IPS-20b (cell line): Measurements from ENCODE around the gene HPSE2.

ENCODE experiments used
- H3K27ac ChIP-seq: one replicate; pipeline ENCODE4 v1.5.1; 2013; ENCODE audit warnings: low read length
- H3K27me3 ChIP-seq: 2 replicates; pipeline ENCODE4 v1.6.1; 2013; ENCODE audit warnings: mild to moderate bottlenecking, low read length, inconsistent platforms; ENCODE audit not compliant: insufficient read depth
- H3K36me3 ChIP-seq: 2 replicates; pipeline ENCODE4 v1.6.1; 2013; ENCODE audit warnings: low read depth, mild to moderate bottlenecking, inconsistent platforms, low read length, moderate library complexity; ENCODE audit not compliant: insufficient read depth
- H3K4me1 ChIP-seq: 2 replicates; pipeline ENCODE4 v1.6.1; 2013; ENCODE audit warnings: mild to moderate bottlenecking, control low read depth, inconsistent platforms, low read length, moderate library complexity; ENCODE audit not compliant: insufficient read depth
- H3K4me3 ChIP-seq: 2 replicates; pipeline ENCODE4 v1.5.1; 2013; ENCODE audit warnings: mild to moderate bottlenecking, low read length, inconsistent platforms
- H3K9ac ChIP-seq: 2 replicates; pipeline ENCODE4 v1.6.1; 2013; ENCODE audit warnings: low read depth, mild to moderate bottlenecking, inconsistent platforms, low read length, moderate library complexity
- H3K9me3 ChIP-seq: 2 replicates; pipeline ENCODE4 v1.6.1; 2013; ENCODE audit warnings: mild to moderate bottlenecking, low read depth, low read length, inconsistent platforms; ENCODE audit not compliant: insufficient read depth

HPSE2 gene

DNA sequence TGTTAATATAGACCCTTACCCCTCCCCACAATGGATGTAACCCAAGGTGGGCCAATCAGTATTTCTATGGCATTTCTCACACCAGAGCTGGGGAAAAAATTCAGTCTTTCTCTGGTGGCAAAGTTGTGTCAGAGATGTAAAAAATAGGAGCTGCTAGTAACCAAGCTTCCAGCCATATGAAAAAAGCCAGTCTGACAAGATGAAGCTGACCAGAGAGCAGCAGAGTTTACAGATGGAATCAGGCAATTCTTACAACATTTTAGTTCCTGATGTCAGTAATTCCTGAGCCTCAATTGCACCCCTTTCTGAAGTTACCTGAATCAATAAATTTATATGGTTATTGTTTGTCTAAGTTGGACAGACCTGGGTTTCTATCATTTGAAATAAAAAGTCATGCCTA, 286.3 kb downstream of the HPSE2 start:
- Histone ChIP-seq H3K9me3 (no peaks in the 10 kb centered on the region), H3K4me1 (no peaks in the 10 kb centered on the region), H3K27ac (no peak overlapping the region), H3K27me3 (no peaks in the 10 kb centered on the region), H3K9ac (no peak overlapping the region), H3K36me3 (no peaks in the 10 kb centered on the region), H3K4me3 (no peak overlapping the region)

GRCh38 chr10:98943681-98944080, 292.0 kb downstream of the HPSE2 start:
- no peaks in the 10 kb centered on the region for H3K9me3 ChIP-seq

GRCh38 chr10:98929709-98930108, 305.9 kb downstream of the HPSE2 start:
- no peaks in the 10 kb centered on the region for H3K27me3 ChIP-seq
- no peak overlapping the region for H3K27ac ChIP-seq
- H3K36me3 ChIP-seq: no peaks in the 10 kb centered on the region
- no peaks in the 10 kb centered on the region for H3K9me3 ChIP-seq
- no peaks in the 10 kb centered on the region for H3K4me1 ChIP-seq
- no peak overlapping the region for H3K9ac ChIP-seq
- no peak overlapping the region for H3K4me3 ChIP-seq

More at GRCh38 chr10:98943681-98944080, 292.0 kb downstream of the HPSE2 start:
- H3K4me3 ChIP-seq: no peak overlapping the region
- H3K4me1 ChIP-seq: no peaks in the 10 kb centered on the region
- no peaks in the 10 kb centered on the region for H3K36me3 ChIP-seq
- no peak overlapping the region for H3K9ac ChIP-seq
- no peak overlapping the region for H3K27ac ChIP-seq
- H3K27me3 ChIP-seq: no peaks in the 10 kb centered on the region

DNA sequence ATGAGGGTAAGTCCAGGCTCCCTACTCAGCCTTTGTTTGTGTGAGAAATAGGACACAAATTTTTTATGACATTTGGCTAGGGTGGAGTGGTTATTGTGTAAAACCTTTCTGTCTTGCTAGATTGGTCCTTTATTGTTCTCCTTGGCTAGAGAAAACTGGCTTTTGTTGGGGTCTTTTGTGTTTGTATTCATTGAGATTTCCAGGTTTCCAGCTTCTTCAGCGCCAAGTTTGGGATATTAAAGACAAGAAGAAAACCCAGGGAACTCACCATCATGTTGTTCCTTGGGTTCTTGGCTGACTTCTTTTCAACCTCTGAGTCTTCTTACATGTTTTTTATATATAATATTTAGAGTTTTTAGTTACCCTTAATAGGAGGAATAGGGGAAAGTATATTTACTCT, 310.0 kb downstream of the HPSE2 start:
- no peak overlapping the region for H3K4me3 ChIP-seq
- no peak overlapping the region for H3K9ac ChIP-seq
- H3K36me3 ChIP-seq: no peaks in the 10 kb centered on the region
- no peak overlapping the region for H3K27ac ChIP-seq
- H3K27me3 ChIP-seq: no peaks in the 10 kb centered on the region
- H3K9me3 ChIP-seq: no peaks in the 10 kb centered on the region
- no peaks in the 10 kb centered on the region for H3K4me1 ChIP-seq

DNA sequence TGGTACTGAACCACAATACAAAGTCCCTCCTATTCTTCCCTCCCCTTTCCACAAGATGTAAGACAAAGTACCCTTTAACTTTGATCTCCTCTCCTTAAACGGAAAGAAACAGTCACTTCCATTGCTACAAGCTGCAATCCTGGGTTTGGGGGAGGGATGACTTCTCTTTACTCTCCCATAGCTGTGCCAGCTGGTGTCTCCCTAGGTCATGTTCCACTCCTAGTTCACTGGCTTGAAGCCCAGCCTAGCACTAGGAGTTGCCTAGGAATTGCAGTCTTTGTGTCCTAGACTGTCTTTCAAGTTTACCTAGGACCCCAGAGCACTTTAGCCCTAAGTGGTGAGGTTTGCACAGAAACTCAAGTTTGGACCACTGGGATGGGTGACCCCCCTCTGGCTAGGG, 311.1 kb downstream of the HPSE2 start:
- Histone ChIP-seq H3K36me3 (no peaks in the 10 kb centered on the region), H3K4me1 (no peaks in the 10 kb centered on the region), H3K27ac (no peak overlapping the region), H3K27me3 (no peaks in the 10 kb centered on the region), H3K9ac (no peak overlapping the region), H3K9me3 (no peaks in the 10 kb centered on the region), H3K4me3 (no peak overlapping the region)

DNA sequence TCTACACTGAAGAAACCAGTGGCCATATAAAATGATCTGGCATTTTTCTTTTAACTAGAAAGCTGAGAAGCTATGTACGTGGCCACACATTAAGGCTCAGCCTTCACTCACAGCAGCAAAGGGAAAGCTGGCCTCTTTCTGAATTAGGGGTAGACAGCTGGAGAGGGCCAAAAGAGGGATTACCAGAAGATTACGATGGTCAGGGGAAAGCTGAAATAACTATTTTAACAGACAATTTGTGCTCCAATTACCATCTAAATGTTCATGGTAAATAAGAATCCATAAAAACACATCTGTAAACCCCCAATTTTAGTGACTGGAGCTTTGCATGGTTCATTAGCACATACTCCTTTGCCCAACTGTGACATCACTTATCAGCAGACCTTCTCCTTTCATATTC, 314.3 kb downstream of the HPSE2 start:
- H3K4me1 ChIP-seq: peaks cover 3% of the 10 kb centered on the region; the same call in 1 of the 2 replicates
- no peaks in the 10 kb centered on the region for H3K36me3 ChIP-seq
- H3K27ac ChIP-seq: no peak overlapping the region
- no peak overlapping the region for H3K4me3 ChIP-seq
- no peaks in the 10 kb centered on the region for H3K9me3 ChIP-seq
- no peaks in the 10 kb centered on the region for H3K27me3 ChIP-seq
- no peak overlapping the region for H3K9ac ChIP-seq

DNA sequence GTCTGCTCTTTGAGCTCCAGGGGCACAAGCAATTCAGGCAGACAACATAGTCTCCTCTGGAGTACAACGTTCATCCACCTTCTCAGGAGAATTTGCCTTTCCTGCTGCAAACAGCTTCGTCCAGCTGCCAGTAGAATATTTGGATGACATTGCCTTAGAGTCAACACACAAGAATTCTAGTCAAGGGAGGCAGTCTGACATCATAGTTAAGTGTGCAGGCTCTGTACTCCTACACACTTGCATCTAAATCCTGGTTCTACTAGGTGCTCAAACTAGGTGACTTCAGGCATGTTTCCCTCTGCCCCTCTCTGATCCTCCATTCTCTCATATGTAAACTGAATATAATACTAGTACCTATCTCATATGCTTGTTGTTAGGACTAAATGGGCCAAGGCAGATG, 314.8 kb downstream of the HPSE2 start:
- Histone ChIP-seq H3K4me3 (no peak overlapping the region), H3K36me3 (no peaks in the 10 kb centered on the region), H3K9me3 (no peaks in the 10 kb centered on the region), H3K9ac (no peak overlapping the region), H3K4me1 (peaks cover 3% of the 10 kb centered on the region; the same call in 1 of the 2 replicates), H3K27me3 (no peaks in the 10 kb centered on the region), H3K27ac (no peak overlapping the region)

DNA sequence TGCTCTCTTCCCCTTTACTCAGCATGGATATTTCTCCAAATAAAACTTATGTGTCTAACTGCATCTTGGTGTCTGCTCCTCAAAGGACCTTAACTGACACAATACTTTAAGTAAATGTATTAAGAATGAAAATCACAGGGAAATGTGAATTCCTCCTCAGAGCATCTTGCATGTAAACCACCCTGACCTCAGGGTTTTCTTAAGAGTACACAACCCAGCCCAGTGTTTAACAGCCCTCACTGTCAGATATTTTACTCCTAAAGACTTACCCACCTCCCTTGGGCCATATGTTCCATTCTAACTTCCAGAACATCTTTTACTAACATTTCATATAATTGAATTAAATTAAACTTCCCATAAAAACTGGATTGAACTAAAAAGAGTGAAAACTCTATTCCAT, 315.3 kb downstream of the HPSE2 start:
- Histone ChIP-seq H3K4me3 (no peak overlapping the region), H3K4me1 (peaks cover 3% of the 10 kb centered on the region; the same call in 1 of the 2 replicates), H3K27me3 (no peaks in the 10 kb centered on the region), H3K9ac (no peak overlapping the region), H3K36me3 (no peaks in the 10 kb centered on the region), H3K27ac (no peak overlapping the region), H3K9me3 (no peaks in the 10 kb centered on the region)

GRCh38 chr10:98919899-98920298, 315.8 kb downstream of the HPSE2 start:
- Histone ChIP-seq H3K4me3 (no peak overlapping the region), H3K4me1 (peaks cover 3% of the 10 kb centered on the region; the same call in 1 of the 2 replicates), H3K27me3 (no peaks in the 10 kb centered on the region), H3K27ac (no peak overlapping the region), H3K36me3 (no peaks in the 10 kb centered on the region), H3K9me3 (no peaks in the 10 kb centered on the region), H3K9ac (no peak overlapping the region)

GRCh38 chr10:98917828-98918227, 317.8 kb downstream of the HPSE2 start:
- peaks cover 3% of the 10 kb centered on the region; the same call in 1 of the 2 replicates for H3K4me1 ChIP-seq
- no peaks in the 10 kb centered on the region for H3K27me3 ChIP-seq
- no peak overlapping the region for H3K9ac ChIP-seq
- no peaks in the 10 kb centered on the region for H3K36me3 ChIP-seq
- no peak overlapping the region for H3K27ac ChIP-seq
- H3K4me3 ChIP-seq: no peak overlapping the region
- H3K9me3 ChIP-seq: no peaks in the 10 kb centered on the region

GRCh38 chr10:98916526-98917125, 319.0 kb downstream of the HPSE2 start:
- H3K27me3 ChIP-seq: no peaks in the 10 kb centered on the region
- H3K27ac ChIP-seq: no peak overlapping the region
- H3K9ac ChIP-seq: no peak overlapping the region
- peaks cover 3% of the 10 kb centered on the region; the same call in 1 of the 2 replicates for H3K4me1 ChIP-seq
- no peak overlapping the region for H3K4me3 ChIP-seq
- no peaks in the 10 kb centered on the region for H3K36me3 ChIP-seq
- no peaks in the 10 kb centered on the region for H3K9me3 ChIP-seq

GRCh38 chr10:98915911-98916310, 319.7 kb downstream of the HPSE2 start:
- Histone ChIP-seq H3K27me3 (no peaks in the 10 kb centered on the region), H3K4me3 (no peak overlapping the region), H3K9me3 (no peaks in the 10 kb centered on the region), H3K36me3 (no peaks in the 10 kb centered on the region), H3K4me1 (peaks cover 3% of the 10 kb centered on the region; the same call in 1 of the 2 replicates), H3K9ac (no peak overlapping the region), H3K27ac (no peak overlapping the region)
